ENCODE data around the gene ETS2.

GRCh38 chr21:38840456-38841300 lies 34.9 kb downstream of the ETS2 start:
- TF ChIP-seq ZNF565 (CRISPR knock-in tag; conservative IDR thresholded peaks at IDR 0.05; ENCODE audit: low read depth) (no peak), POU6F1 (CRISPR knock-in tag; IDR thresholded peaks at IDR 0.05; ENCODE audit: borderline replicate concordance, low read depth) (no peak), ARNTL (CRISPR knock-in tag; IDR thresholded peaks at IDR 0.05; ENCODE audit: borderline replicate concordance, low read depth) (no peak), TCF4 (CRISPR knock-in tag; IDR thresholded peaks at IDR 0.05; ENCODE audit: borderline replicate concordance) (no peak)

Measured in SK-N-SH treated with all-trans-retinoic acid at 6 μM for 48 hours (cell line).